HCT116 (cell line): ENCODE measurements around the gene RNF11. TPM values are rescaled to one million over a fixed set of nuclear protein-coding genes. Genes with fewer than 3 reads are reported as not detected.

Source experiments
- ATAC-seq: fragments of 200-7000 bp; cut with Tn5 transposase; 2 replicates; pipeline ENCODE4 v1.9.1; 2020; ENCODE audit warnings: mild to moderate bottlenecking, moderate library complexity
- BruUV-seq: library from RNA; stranded (reverse); fragments of 400-500 nt; replicated peaks from 2 replicates; lab custom pipeline; 2021; lab: Mats Ljungman, UMichigan
- CTCF ChIA-PET: fragments of 300-600 bp; sonication (Branson Sonifier 250); formaldehyde crosslinking; loops from one replicate; lab custom pipeline; 2021; ENCODE audit warnings: antibody characterized with exemption; lab: Charles Lee
- POLR2A ChIA-PET: fragments of 300-600, 350-600 bp; sonication (Branson Sonifier 250); formaldehyde crosslinking; loops from one replicate; lab custom pipeline; 2021; ENCODE audit warnings: antibody characterized with exemption; lab: Charles Lee
- RAD21 ChIA-PET, 2 experiments: fragments of 300-600 bp; sonication (Branson Sonifier 250); formaldehyde crosslinking; loops; one replicate each; lab custom pipeline; 2023; ENCODE audit warnings: low total read pairs in 2 of 2; ENCODE audit not compliant: uncharacterized antibody in 2 of 2, unreplicated experiment in 2 of 2, low non-redundant PET in 1 of 2; lab: Charles Lee
- DNase-seq: peaks from one replicate; pipeline ENCODE4 v3.0.0-alpha.2; 2010; ENCODE audit warnings: low read depth, low spot score
- H2AFZ ChIP-seq: fragments of 200-600 bp; shearing (Covaris generic), sonication (generic); 2 replicates; pipeline ENCODE4 v1.6.1; 2017; ENCODE audit warnings: low read depth, mixed run types, mixed read lengths, antibody characterized with exemption, low read length; ENCODE audit not compliant: poor library complexity, severe bottlenecking
- H3K27ac ChIP-seq: 2 replicates; pipeline ENCODE4 v1.5.1; 2012; ENCODE audit warnings: low read depth, low read length
- H3K27me3 ChIP-seq: fragments of 200-600 bp; sonication (generic); 2 replicates; pipeline ENCODE4 v1.6.1; 2016; ENCODE audit warnings: mixed run types, low read length, mixed read lengths; ENCODE audit not compliant: insufficient read depth
- H3K36me3 ChIP-seq, 2 experiments: fragments of 200-500 bp in 1 of 2; fragments of 200-600 bp in 1 of 2; sonication (Bioruptor generic) in 1 of 2; sonication (generic) in 1 of 2; 2 replicates each; pipeline versions ENCODE4 v1.5.1 to v1.6.1; 2014 to 2016; ENCODE audit warnings: low read length in 2 of 2, inconsistent platforms in 1 of 2, mixed read lengths in 1 of 2, mixed run types in 1 of 2; ENCODE audit not compliant: insufficient read depth in 2 of 2, control insufficient read depth in 1 of 2
- H3K4me1 ChIP-seq, 2 experiments: fragments of 200-600 bp in 1 of 2; sonication (generic) in 1 of 2; 2 replicates each; pipeline versions ENCODE4 v1.5.1 to v1.6.1; 2012 to 2017; ENCODE audit warnings: low read length in 2 of 2, inconsistent platforms in 1 of 2, mild to moderate bottlenecking in 1 of 2, mixed read lengths in 1 of 2, mixed run types in 1 of 2, moderate library complexity in 1 of 2; ENCODE audit not compliant: insufficient read depth in 2 of 2, control insufficient read depth in 1 of 2
- H3K4me2 ChIP-seq: fragments of 200-600 bp; sonication (generic); 2 replicates; pipeline ENCODE4 v1.6.1; 2017; ENCODE audit warnings: mixed run types, low read length, mixed read lengths
- H3K4me3 ChIP-seq, 2 experiments: fragments of 200-600 bp in 1 of 2; sonication (generic) in 1 of 2; replicated peaks in 1 of 2; 2 replicates each; pipeline ENCODE4 v1.5.1; 2011 to 2016; ENCODE audit warnings: low read length in 2 of 2, control low read depth in 1 of 2, low read depth in 1 of 2, mild to moderate bottlenecking in 1 of 2, mixed read lengths in 1 of 2, mixed run types in 1 of 2
- H3K79me2 ChIP-seq: fragments of 200-600 bp; sonication (generic); 2 replicates; pipeline ENCODE4 v1.6.1; 2017; ENCODE audit warnings: mild to moderate bottlenecking, mixed run types, low read length, moderate library complexity, mixed read lengths; ENCODE audit not compliant: insufficient read depth
- H3K9ac ChIP-seq: fragments of 200-600 bp; sonication (generic); 2 replicates; pipeline ENCODE4 v1.6.1; 2016; ENCODE audit warnings: low read length, mixed read lengths
- H3K9me2 ChIP-seq: fragments of 200-600 bp; sonication (generic), shearing (Covaris generic); 2 replicates; pipeline ENCODE4 v1.6.1; 2017; ENCODE audit warnings: mixed run types, mild to moderate bottlenecking, moderate library complexity; ENCODE audit not compliant: insufficient read depth
- H3K9me3 ChIP-seq, 2 experiments: fragments of 200-500 bp in 1 of 2; fragments of 200-600 bp in 1 of 2; sonication (Bioruptor generic) in 1 of 2; sonication (generic) in 1 of 2; 2 replicates each; pipeline ENCODE4 v1.6.1; 2014 to 2017; ENCODE audit warnings: low read length in 2 of 2, mixed read lengths in 2 of 2, inconsistent platforms in 1 of 2, low read depth in 1 of 2, mild to moderate bottlenecking in 1 of 2, mixed run types in 1 of 2, moderate library complexity in 1 of 2; ENCODE audit not compliant: control insufficient read depth in 1 of 2, insufficient read depth in 1 of 2
- H4K20me1 ChIP-seq: fragments of 200-600 bp; sonication (generic), shearing (Covaris generic); 2 replicates; pipeline ENCODE4 v1.6.1; 2017; ENCODE audit warnings: mixed run types, mild to moderate bottlenecking, moderate library complexity; ENCODE audit not compliant: insufficient read depth
- ATF3 ChIP-seq: IDR thresholded peaks from 2 replicates; pipeline ENCODE4 v1.6.1; 2012
- CBX3 ChIP-seq: IDR thresholded peaks from 2 replicates; pipeline ENCODE4 v1.6.1; 2012; ENCODE audit warnings: low read depth
- CTCF ChIP-seq, 3 experiments: fragments of 200-600 bp in 1 of 3; sonication (generic) in 1 of 3; IDR thresholded peaks in 2 of 3; conservative IDR thresholded peaks in 1 of 3; 2 replicates each; pipeline ENCODE4 v1.5.1; 2012 to 2017; ENCODE audit warnings: low read depth in 2 of 3, low read length in 2 of 3, antibody characterized with exemption in 1 of 3, borderline replicate concordance in 1 of 3, control low read depth in 1 of 3, mild to moderate bottlenecking in 1 of 3, mixed read lengths in 1 of 3, mixed run types in 1 of 3, moderate library complexity in 1 of 3; ENCODE audit not compliant: insufficient read depth in 1 of 3
- EZH2 ChIP-seq: fragments of 200-600 bp; sonication (generic); IDR thresholded peaks from 2 replicates; pipeline ENCODE4 v1.6.1; 2017; ENCODE audit warnings: antibody characterized with exemption, mixed run types
- FOSL1 ChIP-seq: IDR thresholded peaks from 2 replicates; pipeline ENCODE4 v1.6.1; 2012; ENCODE audit warnings: low read depth
- JUND ChIP-seq: IDR thresholded peaks from 2 replicates; pipeline ENCODE4 v1.6.1; 2012
- POLR2A ChIP-seq: IDR thresholded peaks from 2 replicates; pipeline ENCODE4 v1.7.0; 2011; ENCODE audit warnings: borderline replicate concordance; ENCODE audit not compliant: insufficient read depth, insufficient read length; ENCODE audit errors: extremely low read depth
- RAD21 ChIP-seq: IDR thresholded peaks from 2 replicates; pipeline ENCODE4 v1.6.1; 2012; ENCODE audit warnings: low read depth, mild to moderate bottlenecking
- REST ChIP-seq: IDR thresholded peaks from 2 replicates; pipeline ENCODE4 v1.6.1; 2012; ENCODE audit warnings: low read depth
- SIN3A ChIP-seq: IDR thresholded peaks from 2 replicates; pipeline ENCODE4 v1.6.1; 2012; ENCODE audit warnings: low read depth
- SRF ChIP-seq: IDR thresholded peaks from 2 replicates; pipeline ENCODE4 v1.6.1; 2012; ENCODE audit warnings: low read depth
- TCF7L2 ChIP-seq: IDR thresholded peaks from 2 replicates; pipeline ENCODE4 v1.7.0; 2011; ENCODE audit warnings: borderline replicate concordance, inconsistent platforms; ENCODE audit not compliant: insufficient read depth, insufficient read length; ENCODE audit errors: extremely low read depth
- ZBTB33 ChIP-seq: IDR thresholded peaks from 2 replicates; pipeline ENCODE4 v1.6.1; 2011; ENCODE audit warnings: mild to moderate bottlenecking, low read length, moderate library complexity; ENCODE audit not compliant: insufficient replicate concordance; ENCODE audit errors: extremely low read depth
- ZFX ChIP-seq: fragments of 450-650 bp; IDR thresholded peaks from 2 replicates; pipeline ENCODE4 v1.6.1; 2017
- ZNF274 ChIP-seq: fragments of 200-500 bp; sonication (Bioruptor generic); IDR thresholded peaks from 2 replicates; pipeline ENCODE4 v1.6.1; 2014; ENCODE audit warnings: mild to moderate bottlenecking, low read depth, low read length, inconsistent platforms
- intact Hi-C: fragments of 100-400 bp; cut with micrococcal nuclease; formaldehyde crosslinking; loops from 2 replicates; pipeline ENCODE4 v1.10.0; 2022
- total RNA-seq: library from RNA; stranded (reverse); gene quantifications from one replicate; pipeline ENCODE4 v1.2.1, GENCODE V29; 2021; ENCODE audit not compliant: unreplicated experiment

RNF11 gene
- total RNA-seq, 1 experiment from 2014 or later: 60.9 TPM

- TF ChIP-seq CTCF (IDR thresholded peaks at IDR 0.05 in 2 of 3, conservative IDR thresholded peaks at IDR 0.05 in 1 of 3; ENCODE audit: borderline replicate concordance in 1 of 3, insufficient read depth in 1 of 3, low read depth in 2 of 3, low read length in 2 of 3): no peak
- no peak for TF ChIP-seq ZFX
- TF ChIP-seq, all 23 proteins: peak for 3
Observed at GRCh38 chr1:51284487-51284954, 48.4 kb downstream of the RNF11 start (continued).

GRCh38 chr1:51285055-51285454 lies 49.0 kb downstream of the RNF11 start:
- H4K20me1 ChIP-seq: no peaks in the 10 kb centered on the region
- no peaks in the 10 kb centered on the region for H3K27me3 ChIP-seq
- H3K36me3 ChIP-seq: peaks cover 0 to 5% of the 10 kb centered on the region in 2 experiments; a peak in 1 of 4 replicates
- H2AFZ ChIP-seq: no peak overlapping the region
- no peaks in the 10 kb centered on the region for H3K79me2 ChIP-seq
- ATAC-seq: no peak
- POLR2A ChIA-PET: no interaction called here
- H3K27ac ChIP-seq: no peak overlapping the region
- DNase-seq: no peak
- no TSS peak for BruUV-seq
- no peak overlapping the region for H3K9ac ChIP-seq
- H3K4me1 ChIP-seq: peaks cover 10 to 16% of the 10 kb centered on the region in 2 experiments
- CTCF ChIA-PET: no interaction called here
- H3K9me3 ChIP-seq: no peaks in the 10 kb centered on the region
- H3K4me3 ChIP-seq: no peak overlapping the region
- no peaks in the 10 kb centered on the region for H3K9me2 ChIP-seq
- intact Hi-C loops: no loop called here
- H3K4me2 ChIP-seq: no peak overlapping the region
- RAD21 ChIA-PET: no interaction called here
- TF ChIP-seq ATF3 (no peak), TCF7L2 (no peak), ZBTB33 (no peak), FOSL1 (no peak), CBX3 (no peak), REST (no peak), SIN3A (no peak), EZH2 (no peak), JUND (no peak), CTCF (IDR thresholded peaks at IDR 0.05 in 2 of 3, conservative IDR thresholded peaks at IDR 0.05 in 1 of 3; ENCODE audit: borderline replicate concordance in 1 of 3, insufficient read depth in 1 of 3, low read depth in 2 of 3, low read length in 2 of 3) (no peak), RAD21 (no peak), ZNF274 (no peak), POLR2A (no peak), SRF (no peak)
